Rectal smooth muscle tissue (tissue), 1 donor: ENCODE data around the gene AGBL1.

Source experiments
- H3K27ac ChIP-seq: one replicate; pipeline ENCODE4 v1.7.0; 2013; ENCODE audit warnings: low read depth, low read length, inconsistent platforms
- H3K27me3 ChIP-seq: one replicate; pipeline ENCODE4 v1.7.0; 2013; ENCODE audit warnings: low read length; ENCODE audit not compliant: control insufficient read depth, insufficient read depth
- H3K36me3 ChIP-seq: one replicate; pipeline ENCODE4 v1.7.0; 2013; ENCODE audit warnings: low read length; ENCODE audit not compliant: control insufficient read depth, insufficient read depth
- H3K4me1 ChIP-seq: one replicate; pipeline ENCODE4 v1.7.0; 2013; ENCODE audit warnings: low read length; ENCODE audit not compliant: control insufficient read depth, insufficient read depth
- H3K4me3 ChIP-seq: one replicate; pipeline ENCODE4 v1.7.0; 2013; ENCODE audit warnings: low read length
- H3K9ac ChIP-seq: one replicate; pipeline ENCODE4 v1.7.0; 2013; ENCODE audit warnings: low read length

Gene AGBL1

GRCh38 chr15:86235667-86236066 is 156.0 kb downstream of the AGBL1 start:
- no peaks in the 10 kb centered on the region for H3K27me3 ChIP-seq

GRCh38 chr15:86236356-86237110 is 156.9 kb downstream of the AGBL1 start:
- no peaks in the 10 kb centered on the region for H3K4me1 ChIP-seq
- H3K27ac ChIP-seq: no peak overlapping the region
- no peak overlapping the region for H3K4me3 ChIP-seq
- no peak overlapping the region for H3K9ac ChIP-seq
- no peaks in the 10 kb centered on the region for H3K27me3 ChIP-seq
- H3K36me3 ChIP-seq: no peaks in the 10 kb centered on the region

More at GRCh38 chr15:86235667-86236066, 156.0 kb downstream of the AGBL1 start:
- Histone ChIP-seq H3K36me3 (no peaks in the 10 kb centered on the region), H3K4me3 (no peak overlapping the region), H3K27ac (no peak overlapping the region), H3K4me1 (no peaks in the 10 kb centered on the region), H3K9ac (no peak overlapping the region)

GRCh38 chr15:86237111-86237500 is 157.4 kb downstream of the AGBL1 start:
- H3K4me1 ChIP-seq: no peaks in the 10 kb centered on the region
- no peak overlapping the region for H3K4me3 ChIP-seq
- H3K27me3 ChIP-seq: no peaks in the 10 kb centered on the region
- no peak overlapping the region for H3K27ac ChIP-seq
- no peaks in the 10 kb centered on the region for H3K36me3 ChIP-seq
- no peak overlapping the region for H3K9ac ChIP-seq

GRCh38 chr15:86247249-86247955 is 167.7 kb downstream of the AGBL1 start:
- H3K9ac ChIP-seq: no peak overlapping the region
- no peaks in the 10 kb centered on the region for H3K36me3 ChIP-seq
- no peak overlapping the region for H3K27ac ChIP-seq
- H3K4me1 ChIP-seq: no peaks in the 10 kb centered on the region
- no peaks in the 10 kb centered on the region for H3K27me3 ChIP-seq
- no peak overlapping the region for H3K4me3 ChIP-seq

- H3K27ac ChIP-seq: no peak overlapping the region
- no peak overlapping the region for H3K4me3 ChIP-seq
- no peak overlapping the region for H3K9ac ChIP-seq
- no peaks in the 10 kb centered on the region for H3K27me3 ChIP-seq
- H3K36me3 ChIP-seq: no peaks in the 10 kb centered on the region
- H3K4me1 ChIP-seq: no peaks in the 10 kb centered on the region
Observed at GRCh38 chr15:86255247-86255646, 175.6 kb downstream of the AGBL1 start.

GRCh38 chr15:86256628-86257027 is 177.0 kb downstream of the AGBL1 start:
- no peaks in the 10 kb centered on the region for H3K4me1 ChIP-seq
- H3K9ac ChIP-seq: no peak overlapping the region
- H3K4me3 ChIP-seq: no peak overlapping the region
- no peaks in the 10 kb centered on the region for H3K36me3 ChIP-seq
- H3K27me3 ChIP-seq: no peaks in the 10 kb centered on the region
- H3K27ac ChIP-seq: no peak overlapping the region

GRCh38 chr15:86259589-86259988 is 179.9 kb downstream of the AGBL1 start:
- Histone ChIP-seq H3K4me3 (no peak overlapping the region), H3K4me1 (no peaks in the 10 kb centered on the region), H3K36me3 (no peaks in the 10 kb centered on the region), H3K9ac (no peak overlapping the region), H3K27me3 (no peaks in the 10 kb centered on the region), H3K27ac (no peak overlapping the region)

GRCh38 chr15:86263230-86263629 is 183.6 kb downstream of the AGBL1 start:
- no peaks in the 10 kb centered on the region for H3K27me3 ChIP-seq
- no peak overlapping the region for H3K4me3 ChIP-seq
- no peak overlapping the region for H3K27ac ChIP-seq
- no peak overlapping the region for H3K9ac ChIP-seq
- no peaks in the 10 kb centered on the region for H3K36me3 ChIP-seq
- H3K4me1 ChIP-seq: no peaks in the 10 kb centered on the region

- no peak overlapping the region for H3K27ac ChIP-seq
- H3K9ac ChIP-seq: no peak overlapping the region
- no peak overlapping the region for H3K4me3 ChIP-seq
- H3K27me3 ChIP-seq: no peaks in the 10 kb centered on the region
- no peaks in the 10 kb centered on the region for H3K36me3 ChIP-seq
- no peaks in the 10 kb centered on the region for H3K4me1 ChIP-seq
Observed at GRCh38 chr15:86266896-86267484, 187.3 kb downstream of the AGBL1 start.

- no peaks in the 10 kb centered on the region for H3K4me1 ChIP-seq
- H3K9ac ChIP-seq: no peak overlapping the region
- no peaks in the 10 kb centered on the region for H3K36me3 ChIP-seq
- no peaks in the 10 kb centered on the region for H3K27me3 ChIP-seq
- no peak overlapping the region for H3K4me3 ChIP-seq
- no peak overlapping the region for H3K27ac ChIP-seq
Observed at GRCh38 chr15:86267892-86268291, 188.2 kb downstream of the AGBL1 start.

GRCh38 chr15:86268558-86268957 is 188.9 kb downstream of the AGBL1 start:
- no peak overlapping the region for H3K4me3 ChIP-seq
- H3K9ac ChIP-seq: no peak overlapping the region
- H3K27ac ChIP-seq: no peak overlapping the region
- no peaks in the 10 kb centered on the region for H3K4me1 ChIP-seq
- no peaks in the 10 kb centered on the region for H3K36me3 ChIP-seq
- no peaks in the 10 kb centered on the region for H3K27me3 ChIP-seq

- no peak overlapping the region for H3K4me3 ChIP-seq
- H3K9ac ChIP-seq: no peak overlapping the region
- no peaks in the 10 kb centered on the region for H3K27me3 ChIP-seq
- H3K27ac ChIP-seq: no peak overlapping the region
- H3K36me3 ChIP-seq: no peaks in the 10 kb centered on the region
- H3K4me1 ChIP-seq: no peaks in the 10 kb centered on the region
Observed at GRCh38 chr15:86273309-86273708, 193.6 kb downstream of the AGBL1 start.
